AG08396 (cell line): ENCODE measurements around the gene GPBP1L1.
"Not testable (repeated sequence)": the region's sequence is repeated elsewhere in the genome, so short reads cannot be mapped to it uniquely, and the experiment has no call there.

Experiments
- DNase-seq: peaks from one replicate; pipeline ENCODE4 v3.0.0; 2012; ENCODE audit warnings: low spot score, mixed read lengths

GPBP1L1 gene

GRCh38 chr1:45640293-45640692 is 46.0 kb downstream of the GPBP1L1 start:
- no peak for DNase-seq

GRCh38 chr1:45635211-45635610 is 51.1 kb downstream of the GPBP1L1 start:
- DNase-seq = no peak

GRCh38 chr1:45630429-45630828 is 55.9 kb downstream of the GPBP1L1 start:
- no peak for DNase-seq

GRCh38 chr1:45629035-45629434 is 57.3 kb downstream of the GPBP1L1 start:
- no peak for DNase-seq

- DNase-seq = peak; percentile 34
Observed at GRCh38 chr1:45623972-45624371, 62.4 kb downstream of the GPBP1L1 start, which contains the start of gene CCDC17. Gene CCDC17, minus strand, starts transcription at chr1:45624054. Its CDS starts 145 bp downstream, at chr1:45623909.

- DNase-seq = peak; percentile 27
Observed at GRCh38 chr1:45622524-45623394, 63.6 kb downstream of the GPBP1L1 start.

- peak; percentile 31 for DNase-seq
Observed at GRCh38 chr1:45621895-45622523, 64.3 kb downstream of the GPBP1L1 start.

GRCh38 chr1:45621501-45621836 is 64.9 kb downstream of the GPBP1L1 start:
- DNase-seq = no peak

- DNase-seq = no peak
Observed at GRCh38 chr1:45620588-45621500, 65.5 kb downstream of the GPBP1L1 start.

GRCh38 chr1:45619149-45619921 is 67.0 kb downstream of the GPBP1L1 start:
- DNase-seq = no peak

- no peak for DNase-seq
Observed at GRCh38 chr1:45617618-45618017, 68.7 kb downstream of the GPBP1L1 start.

GRCh38 chr1:45615885-45616284 is 70.4 kb downstream of the GPBP1L1 start:
- DNase-seq = no peak

GRCh38 chr1:45612941-45613579 is 73.3 kb downstream of the GPBP1L1 start:
- no peak for DNase-seq

GRCh38 chr1:45610589-45611226 is 75.6 kb downstream of the GPBP1L1 start:
- DNase-seq = no peak

GRCh38 chr1:45608175-45609156 is 77.9 kb downstream of the GPBP1L1 start:
- DNase-seq = no peak

GRCh38 chr1:45607404-45608074 is 78.8 kb downstream of the GPBP1L1 start:
- no peak for DNase-seq

- no peak for DNase-seq
Observed at GRCh38 chr1:45604239-45604638, 82.1 kb downstream of the GPBP1L1 start.

- DNase-seq = not testable (repeated sequence)
Observed at GRCh38 chr1:45596765-45597164, 89.6 kb downstream of the GPBP1L1 start.

- no peak for DNase-seq
Observed at GRCh38 chr1:45594412-45594811, 91.9 kb downstream of the GPBP1L1 start.
